ENCODE measurements around the gene TRABD2B. TPM values are rescaled to one million over a fixed set of nuclear protein-coding genes. Genes with fewer than 3 reads are reported as not detected.

TRABD2B gene
- total RNA-seq, 1 experiment from 2014 or later, result 0.05 TPM

- Histone ChIP-seq H3K27me3 (ENCODE audit: insufficient read depth, low read length) (peaks cover 14% of the 10 kb centered on the region; the same call in 1 of the 2 replicates), H3K4me1 (ENCODE audit: control insufficient read depth in 1 of 2, insufficient read depth in 2 of 2, low read length in 2 of 2) (peaks cover 0 to 22% of the 10 kb centered on the region in 2 experiments; a peak in 3 of 4 replicates), H3K9me3 (ENCODE audit: control insufficient read depth in 1 of 2, insufficient read depth in 1 of 2, low read depth in 1 of 2, low read length in 2 of 2) (no peaks in the 10 kb centered on the region), H3K9ac (ENCODE audit: low read length) (no peak overlapping the region), H3K36me3 (ENCODE audit: control insufficient read depth in 1 of 2, insufficient read depth in 2 of 2, low read length in 2 of 2) (no peaks in the 10 kb centered on the region), H3K27ac (ENCODE audit: low read depth, low read length) (no peak overlapping the region), H3K79me2 (ENCODE audit: insufficient read depth, low read length) (no peaks in the 10 kb centered on the region), H3K4me3 (replicated peaks in 1 of 2; ENCODE audit: low read depth in 1 of 2, low read length in 2 of 2) (no peak overlapping the region), H2AFZ (ENCODE audit: low read depth, low read length, poor library complexity, severe bottlenecking) (no peak overlapping the region), H3K4me2 (ENCODE audit: low read length) (no peak overlapping the region), H3K9me2 (ENCODE audit: insufficient read depth) (no peaks in the 10 kb centered on the region), H4K20me1 (ENCODE audit: insufficient read depth) (no peaks in the 10 kb centered on the region)
- DNase-seq (ENCODE audit: low read depth, low spot score), result no peak
- intact Hi-C loops (cut with micrococcal nuclease), result no loop called here
- ChIA-PET POLR2A (no interaction called here), RAD21 (ENCODE audit: low non-redundant PET in 1 of 2, low total read pairs in 2 of 2, uncharacterized antibody in 2 of 2, unreplicated experiment in 2 of 2) (no interaction called here), CTCF (no interaction called here)
- TF ChIP-seq ZBTB33 (IDR thresholded peaks at IDR 0.05; ENCODE audit: extremely low read depth, insufficient replicate concordance, low read length) (no peak), FOSL1 (IDR thresholded peaks at IDR 0.05; ENCODE audit: low read depth) (no peak), REST (IDR thresholded peaks at IDR 0.05; ENCODE audit: low read depth) (no peak), SIN3A (IDR thresholded peaks at IDR 0.05; ENCODE audit: low read depth) (no peak), CEBPB (IDR thresholded peaks at IDR 0.05; ENCODE audit: low read depth) (no peak), CBX3 (IDR thresholded peaks at IDR 0.05; ENCODE audit: low read depth) (no peak), ELF1 (IDR thresholded peaks at IDR 0.05; ENCODE audit: borderline replicate concordance, low read depth) (no peak), POLR2A (IDR thresholded peaks at IDR 0.05; ENCODE audit: borderline replicate concordance, extremely low read depth, insufficient read depth, insufficient read length) (no peak), ZFX (IDR thresholded peaks at IDR 0.05) (no peak), CTCF (IDR thresholded peaks at IDR 0.05 in 2 of 3, conservative IDR thresholded peaks at IDR 0.05 in 1 of 3; ENCODE audit: borderline replicate concordance in 1 of 3, insufficient read depth in 1 of 3, low read depth in 2 of 3, low read length in 2 of 3) (no peak), YY1 (IDR thresholded peaks at IDR 0.05; ENCODE audit: extremely low read depth, insufficient replicate concordance, low read depth, low read length) (no peak), RAD21 (IDR thresholded peaks at IDR 0.05; ENCODE audit: low read depth) (no peak), TCF7L2 (IDR thresholded peaks at IDR 0.05; ENCODE audit: borderline replicate concordance, extremely low read depth, insufficient read depth, insufficient read length) (no peak), SP1 (IDR thresholded peaks at IDR 0.05; ENCODE audit: low read depth) (no peak), EZH2 (IDR thresholded peaks at IDR 0.05) (no peak), ZNF274 (IDR thresholded peaks at IDR 0.05; ENCODE audit: low read depth, low read length) (no peak), POLR2AphosphoS5 (IDR thresholded peaks at IDR 0.05; ENCODE audit: low read depth, low read length) (no peak), SRF (IDR thresholded peaks at IDR 0.05; ENCODE audit: low read depth) (no peak), ATF3 (IDR thresholded peaks at IDR 0.05) (no peak), MAX (IDR thresholded peaks at IDR 0.05) (no peak)
- no TSS peak for BruUV-seq (replicated peaks)
- ATAC-seq, result no peak
Observed at GRCh38 chr1:48044311-48044710, 47.1 kb upstream of the TRABD2B start.

Measured in HCT116 (cell line).